Transverse colon (tissue), 4 donors: ENCODE data around the gene WWOX.

Source experiments
- POLR2A ChIP-seq: fragments of 450-650 bp; IDR thresholded peaks from one replicate; pipeline ENCODE4 v1.6.1; 2016; ENCODE audit warnings: antibody characterized with exemption, mild to moderate bottlenecking, moderate library complexity
- POLR2AphosphoS5 ChIP-seq, 3 donors: sonication (generic); formaldehyde crosslinking; IDR thresholded peaks; one replicate each; pipeline ENCODE4 v1.6.1; 2016; ENCODE audit warnings: antibody characterized with exemption in 3 of 3
- TF ChIP-seq, protein P1 (sequence below), 5 experiments: fragments of 200-600 bp in 3 of 5; fragments of 450-650 bp in 2 of 5; sonication (generic) in 3 of 5; IDR thresholded peaks; 1 replicate in 2 of 5; 2 replicates in 3 of 5; pipeline ENCODE4 v1.5.1; 2016 to 2017; ENCODE audit warnings: antibody characterized with exemption in 5 of 5, inconsistent platforms in 3 of 5, mild to moderate bottlenecking in 2 of 5, moderate library complexity in 1 of 5

DNA sequence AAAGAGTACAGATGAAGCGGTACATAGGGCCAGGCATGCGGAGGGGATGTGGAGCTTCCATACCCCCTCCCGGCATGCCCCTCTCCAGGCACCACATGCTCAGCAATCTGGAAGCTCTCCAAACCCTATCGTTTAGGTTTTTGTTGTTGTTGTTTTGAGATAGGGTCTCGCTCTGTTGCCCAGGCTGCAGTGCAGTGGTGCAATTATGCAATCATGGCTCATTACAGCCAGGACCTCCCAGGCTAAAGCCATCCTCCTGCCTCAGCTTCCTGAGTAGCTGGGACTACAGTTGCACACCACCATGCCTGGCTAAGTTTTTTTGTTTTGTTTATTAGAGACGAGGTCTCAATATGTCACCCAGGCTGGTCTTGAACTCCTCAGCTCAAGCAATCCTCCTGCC lies 50.8 kb downstream of the WWOX start:
- TF ChIP-seq POLR2AphosphoS5 (IDR thresholded peaks at IDR 0.05) (no peak), POLR2A (no peak)
- TF ChIP-seq, protein P1, sequence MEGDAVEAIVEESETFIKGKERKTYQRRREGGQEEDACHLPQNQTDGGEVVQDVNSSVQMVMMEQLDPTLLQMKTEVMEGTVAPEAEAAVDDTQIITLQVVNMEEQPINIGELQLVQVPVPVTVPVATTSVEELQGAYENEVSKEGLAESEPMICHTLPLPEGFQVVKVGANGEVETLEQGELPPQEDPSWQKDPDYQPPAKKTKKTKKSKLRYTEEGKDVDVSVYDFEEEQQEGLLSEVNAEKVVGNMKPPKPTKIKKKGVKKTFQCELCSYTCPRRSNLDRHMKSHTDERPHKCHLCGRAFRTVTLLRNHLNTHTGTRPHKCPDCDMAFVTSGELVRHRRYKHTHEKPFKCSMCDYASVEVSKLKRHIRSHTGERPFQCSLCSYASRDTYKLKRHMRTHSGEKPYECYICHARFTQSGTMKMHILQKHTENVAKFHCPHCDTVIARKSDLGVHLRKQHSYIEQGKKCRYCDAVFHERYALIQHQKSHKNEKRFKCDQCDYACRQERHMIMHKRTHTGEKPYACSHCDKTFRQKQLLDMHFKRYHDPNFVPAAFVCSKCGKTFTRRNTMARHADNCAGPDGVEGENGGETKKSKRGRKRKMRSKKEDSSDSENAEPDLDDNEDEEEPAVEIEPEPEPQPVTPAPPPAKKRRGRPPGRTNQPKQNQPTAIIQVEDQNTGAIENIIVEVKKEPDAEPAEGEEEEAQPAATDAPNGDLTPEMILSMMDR (IDR thresholded peaks at IDR 0.05): no peak
